Activated T-cell treated with anti-CD3 and anti-CD28 coated beads, Interleukin-2, amount 50 U/mL, for 72 hours (primary cell): ENCODE measurements around the gene LRFN4. TPM values are rescaled to one million over a fixed set of nuclear protein-coding genes. Genes with fewer than 3 reads are reported as not detected.
A peak's percentile ranks its signal among the peaks of the same experiment; 100 is the strongest.

Experiments
- ATAC-seq, 2 donors: fragments of 150-1000 bp; cut with Tn5 transposase; replicated peaks in 1 of 2; 2 replicates each; pipeline ENCODE4 v1.10.0; 2021; ENCODE audit warnings: moderate library complexity in 2 of 2, mild to moderate bottlenecking in 1 of 2
- DNase-seq, 2 donors: peaks; one replicate each; pipeline ENCODE4 v3.0.0; 2021 to 2022; ENCODE audit warnings: mixed read lengths in 1 of 2
- H3K27ac Mint-ChIP-seq: one replicate; pipeline ENCODE4 v1.8.0; 2022; ENCODE audit warnings: mild to moderate bottlenecking, moderate library complexity, mixed read lengths
- H3K27me3 Mint-ChIP-seq: one replicate; pipeline ENCODE4 v1.8.0; 2022; ENCODE audit warnings: low read depth, mixed read lengths
- H3K36me3 Mint-ChIP-seq, 2 donors: one replicate each; pipeline ENCODE4 v1.8.0; 2022; ENCODE audit warnings: mixed read lengths in 2 of 2, mild to moderate bottlenecking in 1 of 2; ENCODE audit not compliant: insufficient read depth in 2 of 2
- H3K4me1 Mint-ChIP-seq: one replicate; pipeline ENCODE4 v1.8.0; 2022; ENCODE audit warnings: low read depth, mixed read lengths
- H3K4me3 Mint-ChIP-seq, 2 donors: one replicate each; pipeline ENCODE4 v1.8.0; 2022; ENCODE audit warnings: mild to moderate bottlenecking in 2 of 2, mixed read lengths in 2 of 2, moderate library complexity in 2 of 2
- H3K9me3 Mint-ChIP-seq, 2 donors: one replicate each; pipeline ENCODE4 v1.8.0; 2022; ENCODE audit warnings: mixed read lengths in 2 of 2
- total RNA-seq, 2 donors: library from RNA; stranded (reverse); gene quantifications; one replicate each; pipeline ENCODE4 v1.2.3, GENCODE V29; 2022

Gene LRFN4
- total RNA-seq, 2 donors from 2014 or later, result 13.4 to 18.3 TPM

GRCh38 chr11:66840317-66841091 is 16.4 kb upstream of the LRFN4 start:
- no peak for DNase-seq
- Mint-ChIP-seq H3K4me3 (peak overlapping the region; percentile 56 to 96), H3K27ac (peak overlapping the region; percentile 71), H3K4me1 (peaks cover 53% of the 10 kb centered on the region), H3K27me3 (no peaks in the 10 kb centered on the region), H3K9me3 (no peaks in the 10 kb centered on the region), H3K36me3 (peaks cover 7 to 8% of the 10 kb centered on the region in 2 donors)
- ATAC-seq, result no peak

- H3K4me1 Mint-ChIP-seq, result peaks cover 53% of the 10 kb centered on the region
- H3K27ac Mint-ChIP-seq, result peak overlapping the region; percentile 71
- peak overlapping the region; percentile 93 to 96 for H3K4me3 Mint-ChIP-seq
- H3K27me3 Mint-ChIP-seq, result no peaks in the 10 kb centered on the region
- ATAC-seq (no peak), DNase-seq (no peak)
- no peaks in the 10 kb centered on the region for H3K9me3 Mint-ChIP-seq
- peaks cover 7 to 8% of the 10 kb centered on the region in 2 donors for H3K36me3 Mint-ChIP-seq
Measured at GRCh38 chr11:66841861-66842260, 15.0 kb upstream of the LRFN4 start.

GRCh38 chr11:66842501-66842895 is 14.4 kb upstream of the LRFN4 start:
- Mint-ChIP-seq H3K4me1 (peaks cover 53% of the 10 kb centered on the region), H3K9me3 (no peaks in the 10 kb centered on the region), H3K27me3 (no peaks in the 10 kb centered on the region), H3K27ac (peak overlapping the region; percentile 71), H3K36me3 (peaks cover 7 to 8% of the 10 kb centered on the region in 2 donors), H3K4me3 (peak overlapping the region; percentile 93 to 96)
- DNase-seq (no peak), ATAC-seq (no peak)

GRCh38 chr11:66842896-66843775 is 13.7 kb upstream of the LRFN4 start, which contains the start of gene RCE1:
Gene RCE1 (plus strand): TSS chr11:66843441. CDS start chr11:66843456, 15 bp downstream.
- Mint-ChIP-seq H3K4me1 (peaks cover 53% of the 10 kb centered on the region), H3K36me3 (peaks cover 7 to 8% of the 10 kb centered on the region in 2 donors), H3K27me3 (no peaks in the 10 kb centered on the region), H3K4me3 (peak within 1 kb of the TSS; percentile 93 to 96), H3K9me3 (no peaks in the 10 kb centered on the region), H3K27ac (peak within 1 kb of the TSS; percentile 96)
- peak; percentile 94 to 95 for ATAC-seq
- DNase-seq, result peak; percentile 92 to 95

- no peaks in the 10 kb centered on the region for H3K27me3 Mint-ChIP-seq
- H3K4me3 Mint-ChIP-seq, result peak overlapping the region; percentile 93 to 96
- H3K4me1 Mint-ChIP-seq, result peaks cover 52% of the 10 kb centered on the region
- peak overlapping the region; percentile 96 for H3K27ac Mint-ChIP-seq
- ATAC-seq (no peak), DNase-seq (no peak)
- no peaks in the 10 kb centered on the region for H3K9me3 Mint-ChIP-seq
- H3K36me3 Mint-ChIP-seq, result peaks cover 7 to 8% of the 10 kb centered on the region in 2 donors
Measured at GRCh38 chr11:66843776-66844495, 12.9 kb upstream of the LRFN4 start.

- ATAC-seq, result no peak
- H3K27me3 Mint-ChIP-seq, result no peaks in the 10 kb centered on the region
- no peak for DNase-seq
- peak overlapping the region; percentile 96 for H3K27ac Mint-ChIP-seq
- no peaks in the 10 kb centered on the region for H3K9me3 Mint-ChIP-seq
- peak overlapping the region; percentile 93 to 96 for H3K4me3 Mint-ChIP-seq
- peaks cover 45% of the 10 kb centered on the region for H3K4me1 Mint-ChIP-seq
- peaks cover 7 to 8% of the 10 kb centered on the region in 2 donors for H3K36me3 Mint-ChIP-seq
Measured at GRCh38 chr11:66844496-66845142, 12.2 kb upstream of the LRFN4 start.

GRCh38 chr11:66845143-66845875 is 11.6 kb upstream of the LRFN4 start:
- H3K9me3 Mint-ChIP-seq, result no peaks in the 10 kb centered on the region
- no peak for ATAC-seq
- peak overlapping the region; percentile 20 for H3K27ac Mint-ChIP-seq
- DNase-seq, result no peak
- peaks cover 7 to 8% of the 10 kb centered on the region in 2 donors for H3K36me3 Mint-ChIP-seq
- no peaks in the 10 kb centered on the region for H3K27me3 Mint-ChIP-seq
- peak overlapping the region in 1 of 2 donors; percentile 93 for H3K4me3 Mint-ChIP-seq
- peaks cover 38% of the 10 kb centered on the region for H3K4me1 Mint-ChIP-seq

GRCh38 chr11:66845876-66846212 is 11.0 kb upstream of the LRFN4 start:
- ATAC-seq, result no peak
- H3K27ac Mint-ChIP-seq, result no peak overlapping the region
- peaks cover 33% of the 10 kb centered on the region for H3K4me1 Mint-ChIP-seq
- H3K36me3 Mint-ChIP-seq, result peaks cover 5 to 7% of the 10 kb centered on the region in 2 donors
- no peak for DNase-seq
- no peaks in the 10 kb centered on the region for H3K9me3 Mint-ChIP-seq
- no peaks in the 10 kb centered on the region for H3K27me3 Mint-ChIP-seq
- no peak overlapping the region for H3K4me3 Mint-ChIP-seq

GRCh38 chr11:66846671-66847091 is 10.2 kb upstream of the LRFN4 start:
- Mint-ChIP-seq H3K27me3 (no peaks in the 10 kb centered on the region), H3K27ac (no peak overlapping the region), H3K36me3 (peaks cover 5 to 7% of the 10 kb centered on the region in 2 donors), H3K9me3 (no peaks in the 10 kb centered on the region), H3K4me1 (peaks cover 27% of the 10 kb centered on the region), H3K4me3 (no peak overlapping the region)
- no peak for DNase-seq
- ATAC-seq, result no peak

GRCh38 chr11:66847461-66848232 is 9.2 kb upstream of the LRFN4 start:
- DNase-seq (no peak), ATAC-seq (no peak)
- Mint-ChIP-seq H3K9me3 (no peaks in the 10 kb centered on the region), H3K27ac (no peak overlapping the region), H3K4me3 (no peak overlapping the region), H3K36me3 (peaks cover under 1 to 4% of the 10 kb centered on the region in 2 donors), H3K27me3 (no peaks in the 10 kb centered on the region), H3K4me1 (peaks cover 25% of the 10 kb centered on the region)

- Mint-ChIP-seq H3K4me3 (no peak overlapping the region), H3K9me3 (no peaks in the 10 kb centered on the region), H3K27me3 (no peaks in the 10 kb centered on the region), H3K36me3 (peaks cover 0 to 4% of the 10 kb centered on the region in 2 donors), H3K27ac (no peak overlapping the region), H3K4me1 (peaks cover 23% of the 10 kb centered on the region)
- ATAC-seq (no peak), DNase-seq (no peak)
Measured at GRCh38 chr11:66848671-66849500, 8.0 kb upstream of the LRFN4 start.
